HEK293T (cell line): ENCODE data around the gene RSAD2.

Experiments used
- ARNT ChIP-seq: fragments of 450-650 bp; IDR thresholded peaks from 2 replicates; pipeline ENCODE4 v1.6.1; 2017; ENCODE audit warnings: mild to moderate bottlenecking
- BHLHE40 ChIP-seq: fragments of 450-650 bp; IDR thresholded peaks from 2 replicates; pipeline ENCODE4 v1.6.1; 2016; ENCODE audit warnings: mild to moderate bottlenecking, moderate library complexity, borderline replicate concordance
- ELF4 ChIP-seq: fragments of 450-650 bp; IDR thresholded peaks from 2 replicates; pipeline ENCODE4 v1.6.1; 2017; ENCODE audit warnings: antibody characterized with exemption
- FOXA1 ChIP-seq: fragments of 450-650 bp; IDR thresholded peaks from 2 replicates; pipeline ENCODE4 v1.6.1; 2016; ENCODE audit warnings: mild to moderate bottlenecking
- FOXK2 ChIP-seq: fragments of 450-650 bp; IDR thresholded peaks from 2 replicates; pipeline ENCODE4 v1.6.1; 2016; ENCODE audit warnings: mild to moderate bottlenecking
- FOXM1 ChIP-seq: fragments of 450-650 bp; IDR thresholded peaks from 2 replicates; pipeline ENCODE4 v1.6.1; 2017; ENCODE audit warnings: mild to moderate bottlenecking, borderline replicate concordance
- HDGF ChIP-seq: fragments of 450-650 bp; IDR thresholded peaks from 2 replicates; pipeline ENCODE4 v1.6.1; 2017; ENCODE audit warnings: antibody characterized with exemption, borderline replicate concordance
- LEF1 ChIP-seq: fragments of 450-650 bp; IDR thresholded peaks from 2 replicates; pipeline ENCODE4 v1.6.1; 2017; ENCODE audit warnings: mild to moderate bottlenecking, borderline replicate concordance
- PKNOX1 ChIP-seq: fragments of 450-650 bp; IDR thresholded peaks from 2 replicates; pipeline ENCODE4 v1.6.1; 2016
- SP1 ChIP-seq: fragments of 450-650 bp; IDR thresholded peaks from 2 replicates; pipeline ENCODE4 v1.6.1; 2017
- SUZ12 ChIP-seq: fragments of 450-650 bp; IDR thresholded peaks from 2 replicates; pipeline ENCODE4 v1.6.1; 2016; ENCODE audit warnings: mild to moderate bottlenecking
- TARDBP ChIP-seq: fragments of 450-650 bp; IDR thresholded peaks from 2 replicates; pipeline ENCODE4 v1.6.1; 2016

DNA sequence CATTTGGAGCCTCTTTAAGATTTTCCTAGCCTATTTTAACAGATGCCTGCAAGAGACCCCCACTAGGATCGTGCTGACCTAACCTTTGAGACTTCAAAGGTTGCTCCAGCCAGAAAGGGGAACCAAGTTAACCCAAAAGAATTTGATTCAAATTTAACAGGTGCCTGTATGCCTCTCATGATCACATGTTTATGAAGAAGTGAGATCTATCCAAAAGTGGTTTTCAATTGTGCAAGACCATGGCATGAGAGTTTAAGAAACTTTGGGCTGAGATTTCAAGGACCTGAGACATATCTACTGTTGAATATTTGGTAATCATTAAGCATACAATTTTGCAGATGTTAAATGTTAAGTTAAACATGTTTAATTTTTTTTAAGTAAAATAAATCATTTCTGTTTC, 1.3 kb upstream of the RSAD2 start:
- TF ChIP-seq TARDBP = no peak
- no peak for TF ChIP-seq SP1
- no peak for TF ChIP-seq BHLHE40
- TF ChIP-seq ARNT = no peak
- TF ChIP-seq SUZ12 = no peak
- no peak for TF ChIP-seq FOXK2
- TF ChIP-seq FOXM1 = no peak
- no peak for TF ChIP-seq PKNOX1
- no peak for TF ChIP-seq LEF1
- no peak for TF ChIP-seq HDGF
- no peak for TF ChIP-seq FOXA1
- TF ChIP-seq ELF4 = no peak
